Colonic mucosa (tissue), 4 donors: ENCODE data around the gene PML. TPM values are rescaled to one million over a fixed set of nuclear protein-coding genes. Genes with fewer than 3 reads are reported as not detected.

Source experiments
- DNase-seq: peaks from one replicate; pipeline ENCODE4 v3.0.0-alpha.2; 2020
- H3K27ac ChIP-seq: fragments of 200-600 bp; one replicate; pipeline ENCODE4 v1.8.0; 2021
- H3K27me3 ChIP-seq: fragments of 200-600 bp; one replicate; pipeline ENCODE4 v1.8.0; 2021
- H3K36me3 ChIP-seq: fragments of 200-600 bp; one replicate; pipeline ENCODE4 v1.8.0; 2021
- H3K4me1 ChIP-seq: fragments of 200-600 bp; one replicate; pipeline ENCODE4 v1.8.0; 2021; ENCODE audit warnings: mild to moderate bottlenecking
- H3K4me3 ChIP-seq: fragments of 200-600 bp; one replicate; pipeline ENCODE4 v1.8.0; 2021
- H3K9ac ChIP-seq, 2 donors: one replicate each; pipeline ENCODE4 v1.7.0; 2013; ENCODE audit warnings: control low read depth in 2 of 2, low read depth in 2 of 2, low read length in 2 of 2
- H3K9me3 ChIP-seq: fragments of 200-600 bp; one replicate; pipeline ENCODE4 v1.8.0; 2021
- intact Hi-C: fragments of 100-400 bp; cut with DNase I; formaldehyde crosslinking; loops from one replicate; pipeline ENCODE4 v1.14.1; 2022
- total RNA-seq, 2 donors: library from RNA; stranded (reverse); fragmentation: NEBNext Ultra II Directional in 1 of 2; extraction: Animal tissue kit (Norgen Biotek cat#: 25700) in 1 of 2; gene quantifications; one replicate each; pipeline ENCODE4 v1.2.1, GENCODE V29; 2021
- TF ChIP-seq, protein P1 (sequence below): fragments of 200-600 bp; IDR thresholded peaks from one replicate; pipeline ENCODE4 v1.8.0; 2022; ENCODE audit warnings: antibody characterized with exemption, mild to moderate bottlenecking
- donor health status: healthy.
- donor health status: DM: no; HTN: no; CAD: no.
- donor health status: DM: no; HTN: no; CAD: no.

The PML gene
- total RNA-seq, 2 donors from 2014 or later = 27.0 to 31.3 TPM

DNA sequence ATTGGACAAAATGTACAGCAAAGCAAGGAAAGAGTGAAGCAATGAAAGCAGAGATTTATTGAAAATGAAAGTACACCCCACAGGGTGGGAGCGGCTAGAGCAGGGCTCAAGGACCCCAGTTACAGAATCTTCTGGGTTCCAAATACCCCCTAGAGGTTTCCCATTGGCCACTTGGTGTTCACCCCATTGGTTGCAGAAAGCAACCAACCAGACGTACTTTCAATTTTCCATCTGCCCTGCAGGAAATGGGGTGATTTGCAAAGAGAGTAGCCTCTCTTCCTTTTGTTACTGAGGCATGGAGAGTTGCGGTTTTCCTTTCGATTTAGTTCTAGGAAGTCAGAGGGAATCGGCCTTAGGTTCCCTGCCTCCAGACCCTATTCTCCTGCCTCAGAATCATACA is 2.4 kb downstream of the PML start:
- no peak for DNase-seq

DNA sequence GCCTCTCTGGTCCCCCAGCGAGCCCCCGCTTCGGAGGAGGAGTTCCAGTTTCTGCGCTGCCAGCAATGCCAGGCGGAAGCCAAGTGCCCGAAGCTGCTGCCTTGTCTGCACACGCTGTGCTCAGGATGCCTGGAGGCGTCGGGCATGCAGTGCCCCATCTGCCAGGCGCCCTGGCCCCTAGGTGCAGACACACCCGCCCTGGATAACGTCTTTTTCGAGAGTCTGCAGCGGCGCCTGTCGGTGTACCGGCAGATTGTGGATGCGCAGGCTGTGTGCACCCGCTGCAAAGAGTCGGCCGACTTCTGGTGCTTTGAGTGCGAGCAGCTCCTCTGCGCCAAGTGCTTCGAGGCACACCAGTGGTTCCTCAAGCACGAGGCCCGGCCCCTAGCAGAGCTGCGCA is 3.5 kb downstream of the PML start:
- Histone ChIP-seq H3K4me1 (peaks cover 6% of the 10 kb centered on the region), H3K9me3 (no peaks in the 10 kb centered on the region), H3K4me3 (no peak overlapping the region), H3K36me3 (no peaks in the 10 kb centered on the region), H3K9ac (no peak overlapping the region), H3K27me3 (no peaks in the 10 kb centered on the region), H3K27ac (no peak overlapping the region)
- intact Hi-C loops = no loop called here
- TF ChIP-seq, protein P1, sequence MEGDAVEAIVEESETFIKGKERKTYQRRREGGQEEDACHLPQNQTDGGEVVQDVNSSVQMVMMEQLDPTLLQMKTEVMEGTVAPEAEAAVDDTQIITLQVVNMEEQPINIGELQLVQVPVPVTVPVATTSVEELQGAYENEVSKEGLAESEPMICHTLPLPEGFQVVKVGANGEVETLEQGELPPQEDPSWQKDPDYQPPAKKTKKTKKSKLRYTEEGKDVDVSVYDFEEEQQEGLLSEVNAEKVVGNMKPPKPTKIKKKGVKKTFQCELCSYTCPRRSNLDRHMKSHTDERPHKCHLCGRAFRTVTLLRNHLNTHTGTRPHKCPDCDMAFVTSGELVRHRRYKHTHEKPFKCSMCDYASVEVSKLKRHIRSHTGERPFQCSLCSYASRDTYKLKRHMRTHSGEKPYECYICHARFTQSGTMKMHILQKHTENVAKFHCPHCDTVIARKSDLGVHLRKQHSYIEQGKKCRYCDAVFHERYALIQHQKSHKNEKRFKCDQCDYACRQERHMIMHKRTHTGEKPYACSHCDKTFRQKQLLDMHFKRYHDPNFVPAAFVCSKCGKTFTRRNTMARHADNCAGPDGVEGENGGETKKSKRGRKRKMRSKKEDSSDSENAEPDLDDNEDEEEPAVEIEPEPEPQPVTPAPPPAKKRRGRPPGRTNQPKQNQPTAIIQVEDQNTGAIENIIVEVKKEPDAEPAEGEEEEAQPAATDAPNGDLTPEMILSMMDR = no peak
- DNase-seq = no peak

More for the DNA sequence above, 2.4 kb downstream of the PML start:
- H3K4me1 ChIP-seq = peaks cover 12% of the 10 kb centered on the region
- no peaks in the 10 kb centered on the region for H3K9me3 ChIP-seq
- peak overlapping the region in 1 of 2 donors; percentile 52 for H3K9ac ChIP-seq
- H3K27me3 ChIP-seq = no peaks in the 10 kb centered on the region
- peak overlapping the region; percentile 68 for H3K4me3 ChIP-seq
- TF ChIP-seq, protein P1 = no peak
- H3K36me3 ChIP-seq = no peaks in the 10 kb centered on the region
- H3K27ac ChIP-seq = peak overlapping the region; percentile 81
- intact Hi-C loops = no loop called here

DNA sequence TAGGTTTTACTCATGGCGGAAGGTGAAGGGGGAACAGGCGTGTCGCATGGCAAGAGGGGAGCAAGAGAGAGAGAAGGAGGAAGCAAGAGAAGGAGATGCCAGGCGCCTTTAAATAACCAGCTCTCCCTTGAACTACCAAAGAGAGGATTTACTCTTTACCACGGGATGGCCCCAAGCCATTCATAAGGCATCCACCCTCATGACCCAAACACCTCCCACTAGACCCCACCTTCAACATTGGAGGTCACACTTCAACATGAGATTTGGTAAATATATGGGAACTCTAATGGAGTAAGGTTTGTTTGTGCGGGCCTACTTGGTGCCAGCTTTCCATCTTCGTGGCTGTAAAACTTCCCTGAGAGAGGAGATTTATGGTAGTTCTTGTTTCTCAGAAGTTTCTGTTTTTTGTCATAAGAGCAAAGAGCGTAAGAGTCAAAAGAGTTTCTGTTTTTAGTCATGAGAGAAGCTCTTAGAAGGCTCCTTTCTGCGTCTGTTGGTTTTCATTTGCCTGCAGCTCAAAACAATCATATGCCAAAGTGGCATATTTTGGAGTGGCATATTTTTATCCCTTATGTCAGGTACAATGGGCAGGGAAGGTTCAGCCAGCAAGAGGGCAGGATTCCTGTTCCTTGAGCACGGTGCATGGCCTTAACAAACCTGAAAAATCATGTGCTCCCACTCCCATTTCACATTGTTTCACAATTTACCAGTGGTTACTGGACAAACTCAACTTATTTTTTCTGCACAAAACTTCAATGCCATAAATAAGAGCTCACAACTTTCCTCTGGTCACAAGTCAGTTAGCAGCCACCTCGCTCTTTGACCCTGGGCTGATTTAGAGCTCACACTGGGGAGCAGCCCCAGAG is 12.5 kb downstream of the PML start:
- no peaks in the 10 kb centered on the region for H3K9me3 ChIP-seq
- H3K36me3 ChIP-seq = no peaks in the 10 kb centered on the region
- intact Hi-C loops = no loop called here
- H3K27ac ChIP-seq = no peak overlapping the region
- H3K4me1 ChIP-seq = peaks cover 14% of the 10 kb centered on the region
- TF ChIP-seq, protein P1 = no peak
- DNase-seq = no peak
- no peaks in the 10 kb centered on the region for H3K27me3 ChIP-seq
- no peak overlapping the region for H3K9ac ChIP-seq
- H3K4me3 ChIP-seq = no peak overlapping the region

DNA sequence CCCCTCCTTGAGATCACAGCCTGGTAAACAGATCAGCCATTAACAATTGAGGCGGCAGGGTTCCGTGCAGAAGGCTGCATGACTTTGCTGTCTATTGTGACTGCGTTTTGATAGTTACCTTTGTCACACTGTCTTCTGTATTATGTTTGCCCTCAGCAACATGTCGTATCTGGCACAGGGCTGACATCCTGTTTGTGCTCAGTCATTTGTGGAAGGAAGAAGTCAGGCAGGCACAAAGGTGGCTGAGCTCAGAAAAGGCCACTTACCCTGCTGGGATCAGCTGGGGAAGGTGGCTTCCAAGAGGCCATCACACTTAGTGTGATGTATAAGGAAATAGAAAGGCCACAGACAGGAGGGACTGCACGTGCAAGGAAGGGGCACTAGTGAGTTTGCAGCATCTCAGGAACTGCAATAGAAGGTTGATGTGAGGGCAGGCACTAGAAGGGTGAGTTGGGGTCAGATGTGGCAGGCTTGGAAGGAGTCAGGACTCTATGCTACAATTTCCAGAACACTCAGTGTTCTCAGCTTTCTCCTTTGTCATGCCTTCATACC is 13.4 kb downstream of the PML start:
- Histone ChIP-seq H3K9me3 (no peaks in the 10 kb centered on the region), H3K27me3 (no peaks in the 10 kb centered on the region), H3K36me3 (no peaks in the 10 kb centered on the region), H3K9ac (no peak overlapping the region), H3K27ac (no peak overlapping the region), H3K4me3 (no peak overlapping the region), H3K4me1 (peaks cover 14% of the 10 kb centered on the region)
- TF ChIP-seq, protein P1 = no peak
- no peak for DNase-seq
- intact Hi-C loops = no loop called here

DNA sequence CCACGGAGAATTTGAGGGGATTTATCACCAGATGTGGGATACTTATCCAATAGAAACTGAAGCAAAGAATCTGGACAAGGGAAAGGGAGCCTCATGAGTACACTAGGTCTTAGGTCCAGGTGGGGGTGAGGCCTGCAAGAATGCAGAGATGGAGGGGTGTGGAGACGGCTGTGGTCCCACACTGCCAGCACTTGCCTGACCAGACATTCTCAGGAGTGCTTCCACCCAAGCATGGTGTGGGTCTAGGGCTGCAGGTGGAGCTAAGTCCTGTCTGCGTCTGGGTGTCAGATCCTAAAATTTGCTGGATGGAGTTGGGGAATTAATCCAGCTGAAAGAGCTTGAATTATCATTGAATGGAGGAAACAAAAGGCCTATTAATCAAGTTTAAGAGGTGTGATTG is 14.4 kb downstream of the PML start:
- TF ChIP-seq, protein P1 = no peak

More for the DNA sequence above, 14.4 kb downstream of the PML start:
- DNase-seq = no peak
- Histone ChIP-seq H3K9me3 (no peaks in the 10 kb centered on the region), H3K4me1 (peaks cover 14% of the 10 kb centered on the region), H3K27me3 (no peaks in the 10 kb centered on the region), H3K4me3 (no peak overlapping the region), H3K9ac (no peak overlapping the region), H3K36me3 (no peaks in the 10 kb centered on the region), H3K27ac (no peak overlapping the region)
- intact Hi-C loops = no loop called here
